H54 (cell line): ENCODE measurements around the gene CAPZA3.
"Not testable (repeated sequence)": the region's sequence is repeated elsewhere in the genome, so short reads cannot be mapped to it uniquely, and the experiment has no call there.

ENCODE experiments used
- DNase-seq: peaks from one replicate; pipeline ENCODE4 v3.0.0; 2011; ENCODE audit warnings: low spot score, mixed read lengths; ENCODE audit not compliant: insufficient read length
- FAIRE-seq: peaks from 3 replicates; lab custom pipeline; 2011; peaks lifted over from hg19 to GRCh38; lab: Jason Lieb, UNC
- POLR2A ChIP-seq: IDR thresholded peaks from 2 replicates; pipeline ENCODE4 v1.6.1; 2011; ENCODE audit warnings: low read depth, mild to moderate bottlenecking, low read length

CAPZA3 gene, protein sequence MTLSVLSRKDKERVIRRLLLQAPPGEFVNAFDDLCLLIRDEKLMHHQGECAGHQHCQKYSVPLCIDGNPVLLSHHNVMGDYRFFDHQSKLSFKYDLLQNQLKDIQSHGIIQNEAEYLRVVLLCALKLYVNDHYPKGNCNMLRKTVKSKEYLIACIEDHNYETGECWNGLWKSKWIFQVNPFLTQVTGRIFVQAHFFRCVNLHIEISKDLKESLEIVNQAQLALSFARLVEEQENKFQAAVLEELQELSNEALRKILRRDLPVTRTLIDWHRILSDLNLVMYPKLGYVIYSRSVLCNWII

DNA sequence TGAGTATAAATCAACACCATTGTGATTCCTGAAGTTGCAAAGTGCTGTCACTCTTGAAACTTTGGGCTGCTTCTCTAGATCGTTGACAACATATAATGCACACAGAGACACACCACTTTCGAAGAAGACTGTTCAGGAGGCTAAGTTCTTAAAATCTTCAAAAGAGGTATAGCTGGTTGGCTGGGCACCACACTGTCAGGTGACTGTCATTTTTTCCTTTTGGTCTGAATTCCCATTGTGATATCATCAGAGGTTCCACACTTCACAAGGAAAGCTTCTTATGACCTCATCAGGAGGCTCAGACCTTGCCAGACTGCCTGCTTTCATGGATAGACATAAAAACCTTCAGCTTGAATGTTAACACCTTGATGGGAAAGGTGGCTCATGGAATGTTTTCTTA, at the start of gene CAPZA3, which contains the start of gene PLCZ1:
Gene CAPZA3, plus strand, starts transcription at position 301 of the 400 bp plus-strand sequence. CDS start 150 bp downstream, outside the sequence.
Gene PLCZ1, minus strand, starts transcription at position 194 of the 400 bp plus-strand sequence. CDS start 641 bp downstream, outside the sequence.
- TF ChIP-seq POLR2A: no peak
- DNase-seq (no peak), FAIRE-seq (no peak)

DNA sequence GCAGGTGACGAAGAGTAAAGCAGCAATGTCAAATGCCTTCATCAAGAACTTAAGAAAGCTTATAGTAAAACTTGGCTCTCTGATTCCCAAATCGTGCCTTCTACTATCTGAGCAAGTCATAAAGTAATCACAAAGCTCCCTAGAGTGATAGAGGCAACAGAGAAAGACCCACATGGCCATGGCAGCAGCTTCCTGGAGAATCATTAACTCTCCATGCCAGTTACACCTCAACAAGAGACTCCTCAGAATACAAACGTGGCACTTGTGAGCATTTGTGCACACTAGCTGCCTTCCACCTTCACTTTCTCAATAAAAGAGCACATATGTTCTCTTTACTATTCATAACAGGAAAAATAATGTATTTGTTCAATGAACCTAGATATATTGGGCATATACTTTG, 48.1 kb upstream of the CAPZA3 start:
- FAIRE-seq (no peak), DNase-seq (no peak)
- no peak for TF ChIP-seq POLR2A

DNA sequence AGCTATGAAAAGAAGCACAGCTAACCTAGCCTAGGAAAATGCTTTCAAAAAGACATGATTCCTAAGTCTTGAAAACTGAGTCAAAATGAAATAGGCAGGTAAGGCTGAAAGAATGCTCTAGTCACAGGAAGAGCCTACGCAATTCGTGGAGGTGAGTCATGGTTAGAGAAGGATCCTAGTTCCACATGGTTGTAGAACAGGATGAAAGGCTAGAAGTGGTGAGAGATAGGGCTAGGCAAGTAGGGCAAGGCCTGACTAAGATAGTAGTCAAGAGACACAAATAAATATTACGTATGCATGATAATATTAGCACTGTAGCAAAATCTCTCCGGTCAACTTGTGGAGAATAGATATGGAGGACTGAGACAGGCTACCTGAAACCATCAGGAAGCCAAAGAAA, 47.3 kb upstream of the CAPZA3 start:
- no peak for TF ChIP-seq POLR2A
- DNase-seq: peak; percentile 18
- peak; percentile 98 for FAIRE-seq

DNA sequence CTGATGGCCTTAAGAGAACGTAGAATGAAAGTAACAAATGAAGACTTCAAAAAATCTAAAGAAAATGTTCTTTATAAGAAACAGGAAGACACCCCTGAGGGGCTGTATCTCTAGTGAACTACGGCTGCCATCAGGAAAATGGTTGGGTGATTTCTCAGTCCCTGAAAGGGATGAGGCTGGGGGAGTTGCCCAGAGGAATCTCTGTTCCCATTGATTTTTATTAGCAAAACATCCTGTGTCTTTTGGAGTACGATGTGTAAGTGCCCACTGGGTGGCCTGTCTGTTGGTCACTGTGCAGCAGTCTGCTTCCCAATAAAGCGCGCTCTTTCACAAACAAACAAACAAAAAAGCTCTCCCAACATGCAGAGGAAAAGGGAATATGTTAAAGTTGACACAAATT, 43.9 kb upstream of the CAPZA3 start:
- DNase-seq, FAIRE-seq: not testable (repeated sequence)

DNA sequence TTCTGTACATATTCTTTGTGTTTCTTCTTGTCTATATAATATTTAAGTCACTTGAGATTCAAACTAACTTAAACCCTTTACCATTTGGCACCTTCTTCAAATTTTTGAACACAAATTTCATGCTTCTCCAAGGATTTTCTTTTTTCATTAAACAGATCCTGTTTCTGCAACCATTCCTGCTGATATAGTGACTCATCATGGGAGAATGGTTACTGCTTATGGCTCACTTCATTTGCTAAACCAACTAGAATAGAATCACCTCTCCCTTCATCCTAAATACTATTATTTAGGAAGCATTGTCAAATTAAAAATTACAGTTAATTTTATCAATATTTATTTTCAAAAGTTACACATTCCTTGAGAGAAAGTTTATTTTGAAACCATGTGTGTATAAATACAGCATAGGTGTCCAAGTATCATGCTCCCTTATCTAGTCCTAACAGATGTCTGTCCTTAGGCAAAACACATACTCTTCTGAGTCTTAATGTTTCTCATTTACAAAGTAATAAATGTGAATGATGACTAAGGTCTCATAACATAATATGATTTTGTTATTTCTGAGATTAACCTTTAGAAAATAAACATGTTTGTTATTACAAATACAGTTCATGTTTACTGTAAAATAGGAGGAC, 40.8 kb upstream of the CAPZA3 start:
- DNase-seq: peak; percentile 8
- TF ChIP-seq POLR2A: no peak
- peak; percentile 78 for FAIRE-seq

DNA sequence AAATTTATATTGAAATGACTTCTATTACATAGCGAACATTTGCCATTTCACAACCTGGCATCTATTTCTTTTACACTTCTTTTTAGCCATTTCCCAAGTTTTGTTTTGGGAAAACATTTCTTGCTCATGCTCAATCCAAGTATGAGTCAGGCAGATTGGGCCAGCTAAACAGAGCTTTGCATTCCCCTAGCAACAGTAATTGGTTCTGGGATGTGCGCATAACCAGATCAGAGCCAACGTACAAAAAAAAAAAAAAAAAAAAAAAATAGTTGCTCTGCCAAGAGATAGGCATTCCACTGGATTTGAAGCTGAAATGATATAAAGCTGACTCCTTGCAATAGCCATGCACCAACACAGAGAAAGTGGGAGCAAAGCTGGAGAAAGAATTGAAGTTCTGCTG, 37.6 kb upstream of the CAPZA3 start:
- DNase-seq (no peak), FAIRE-seq (no peak)
- TF ChIP-seq POLR2A: no peak

DNA sequence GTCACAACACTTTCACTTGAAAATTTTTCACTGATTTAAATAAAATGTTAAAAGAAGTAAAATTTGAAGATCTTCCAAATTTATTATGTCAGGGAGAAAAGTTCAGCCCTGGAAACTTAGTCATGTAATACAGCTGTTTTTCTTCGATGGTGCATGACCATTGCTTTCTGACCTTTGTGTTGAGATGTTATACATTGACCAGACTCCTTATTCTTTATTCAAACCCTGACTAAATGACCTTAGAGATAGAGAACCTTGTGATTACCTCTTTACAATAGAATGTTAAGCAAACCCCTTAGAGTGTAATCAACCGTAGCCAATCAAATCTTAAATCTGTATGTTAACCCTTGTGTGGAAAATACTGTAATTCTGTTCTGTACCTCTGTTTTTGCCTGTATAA, 34.6 kb upstream of the CAPZA3 start:
- FAIRE-seq: no peak
- DNase-seq: no peak
- no peak for TF ChIP-seq POLR2A

DNA sequence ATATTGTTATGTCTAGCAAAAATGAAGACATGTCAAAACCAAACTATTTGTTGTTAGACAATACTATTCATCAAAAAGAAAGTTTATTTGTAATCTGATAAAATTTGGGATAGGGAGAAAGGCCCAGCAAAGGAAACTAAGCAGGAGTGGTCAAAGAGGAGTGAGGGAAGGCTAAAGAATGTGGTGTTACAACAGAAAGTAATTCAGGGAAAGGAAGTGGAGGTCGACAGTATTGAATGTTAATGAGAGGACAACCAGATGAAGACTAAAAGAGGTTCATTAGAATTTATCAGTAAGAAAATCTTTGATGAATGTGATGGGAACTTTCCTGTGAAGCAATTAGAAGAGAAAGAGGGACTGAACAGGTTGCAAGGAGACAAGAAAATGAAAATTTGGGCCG, 34.0 kb upstream of the CAPZA3 start:
- no peak for FAIRE-seq
- no peak for TF ChIP-seq POLR2A
- no peak for DNase-seq

DNA sequence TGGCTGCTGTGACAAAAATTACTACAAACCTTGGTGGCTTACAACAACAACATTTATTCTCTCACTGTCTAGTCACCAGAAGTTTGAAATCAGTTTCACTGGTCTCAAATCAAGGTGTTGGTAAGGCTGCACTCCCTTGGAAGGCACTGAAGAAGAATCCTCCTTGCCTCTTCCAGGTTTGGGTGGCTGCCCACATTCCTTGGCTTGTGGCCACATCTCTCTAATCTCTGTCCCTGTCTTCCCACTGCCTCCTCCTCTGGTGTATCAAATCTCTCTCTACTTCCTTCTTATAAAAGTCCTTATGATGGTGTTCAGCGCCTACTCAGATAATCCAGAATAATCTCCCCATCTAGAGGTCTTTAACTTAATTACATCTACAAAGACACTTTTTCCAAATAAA, 31.1 kb upstream of the CAPZA3 start:
- FAIRE-seq: no peak
- no peak for TF ChIP-seq POLR2A
- no peak for DNase-seq

DNA sequence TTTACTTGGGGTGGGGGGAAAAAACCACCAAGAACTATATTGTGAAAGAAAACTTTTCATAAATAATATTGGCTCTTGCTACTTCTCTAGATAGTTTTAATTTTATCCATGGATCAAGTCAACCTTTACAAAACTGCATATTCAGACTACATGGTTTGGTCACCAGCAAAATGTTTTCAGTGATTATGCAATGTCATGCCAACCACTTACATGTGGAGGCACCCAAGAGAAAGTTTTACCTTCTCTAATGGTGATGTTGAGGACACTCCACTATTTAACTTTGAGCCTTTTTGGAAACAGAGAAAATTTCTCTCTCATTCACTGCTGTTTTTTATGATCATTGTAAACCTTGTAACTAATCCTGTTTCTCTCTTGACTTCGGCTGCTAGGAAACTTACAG, 21.7 kb upstream of the CAPZA3 start:
- FAIRE-seq (peak; percentile 50), DNase-seq (no peak)
- no peak for TF ChIP-seq POLR2A

DNA sequence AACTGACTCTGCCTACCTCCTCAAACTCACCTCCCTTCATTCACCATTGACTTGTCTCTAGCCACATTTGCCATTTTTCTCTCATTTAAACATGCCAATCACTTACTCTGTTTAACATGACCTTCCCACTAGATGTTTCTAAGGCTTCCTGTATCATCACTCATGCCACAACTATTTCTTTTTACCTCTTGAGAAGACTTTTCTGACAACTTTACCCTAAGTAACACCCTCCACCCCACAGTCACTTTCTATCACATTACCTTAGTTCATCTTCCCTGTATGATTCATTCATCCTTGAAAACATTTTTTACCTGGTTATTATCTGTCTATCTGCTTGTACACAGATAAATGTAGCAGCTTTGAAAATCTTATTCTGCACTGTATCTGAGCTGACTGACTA, 19.5 kb upstream of the CAPZA3 start:
- DNase-seq (no peak), FAIRE-seq (peak; percentile 20)
- no peak for TF ChIP-seq POLR2A

DNA sequence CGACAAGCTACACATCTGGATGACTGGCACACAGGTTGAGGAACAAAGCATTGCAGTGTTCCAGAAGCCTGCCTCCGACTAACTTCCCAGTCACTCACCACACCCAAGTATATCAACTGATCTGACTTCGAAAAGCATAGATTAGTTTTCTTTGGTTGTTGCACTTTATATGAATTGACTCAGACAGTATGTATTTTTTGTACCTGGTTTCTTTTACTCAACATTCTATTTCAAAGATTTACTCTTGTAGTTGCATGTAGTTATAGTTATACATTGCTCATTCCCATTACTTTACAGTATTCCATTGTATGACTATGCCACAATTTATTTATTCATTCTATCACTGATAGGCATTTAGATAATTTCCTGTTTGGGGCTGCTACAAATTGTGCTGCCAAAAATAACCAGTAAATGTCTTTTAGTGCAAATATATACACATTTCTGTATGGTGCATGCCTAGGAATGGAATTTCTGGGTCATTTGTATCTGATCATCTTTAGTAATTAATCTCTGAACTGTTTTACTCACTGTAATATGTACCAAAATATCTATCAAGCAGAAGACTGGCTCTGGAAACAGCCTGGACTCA, 17.9 kb upstream of the CAPZA3 start:
- no peak for TF ChIP-seq POLR2A
- FAIRE-seq (no peak), DNase-seq (no peak)

DNA sequence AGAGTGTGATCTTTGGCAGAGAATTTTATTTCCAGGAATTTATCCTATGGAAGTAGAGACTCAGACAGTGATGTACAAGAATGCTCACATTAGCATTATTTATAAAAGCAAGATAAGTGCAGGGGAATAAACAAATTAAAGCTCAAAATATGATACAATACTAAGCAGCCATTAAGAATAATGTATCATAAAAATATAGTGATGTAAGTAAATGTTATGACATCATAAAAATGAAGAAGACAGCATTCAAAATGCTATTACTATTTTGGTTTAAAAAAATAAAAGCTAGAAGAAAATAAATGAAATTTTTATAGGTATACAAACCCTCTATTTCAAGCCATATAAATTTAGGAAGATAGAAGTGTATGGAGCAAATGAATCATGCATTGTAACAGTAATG, 17.2 kb upstream of the CAPZA3 start:
- DNase-seq: no peak
- no peak for FAIRE-seq
- TF ChIP-seq POLR2A: no peak

DNA sequence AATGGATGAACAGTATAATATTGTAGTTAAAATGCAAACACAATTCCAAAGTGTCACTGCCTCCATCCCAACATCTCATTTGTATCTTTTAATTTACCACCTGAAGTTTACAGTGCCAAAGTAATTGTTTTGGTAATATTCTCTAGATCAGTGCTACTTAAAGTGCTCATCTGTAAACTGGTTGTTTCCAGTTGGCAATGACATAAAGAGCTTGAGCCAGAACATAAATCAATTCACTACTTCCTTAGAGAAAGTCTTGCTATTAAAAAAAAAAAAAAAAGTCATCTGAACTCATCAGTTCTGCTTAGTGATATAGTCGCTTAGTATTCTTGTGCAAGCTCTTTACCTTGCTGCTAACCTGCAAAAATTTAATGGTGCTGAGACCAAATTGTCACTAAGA, 16.5 kb upstream of the CAPZA3 start:
- DNase-seq: no peak
- TF ChIP-seq POLR2A: no peak
- FAIRE-seq: no peak
